Stimulated activated CD4-positive, alpha-beta T cell treated with anti-CD3 and anti-CD28 coated beads, Interleukin-4, amount 100 ng/mL, for 48 hours (primary cell): ENCODE measurements around the gene ENKD1.

Source experiments
- DNase-seq, 2 donors: peaks; one replicate each; pipeline ENCODE4 v3.0.0-alpha.2; 2020; ENCODE audit warnings: low read depth in 2 of 2

The ENKD1 gene

GRCh38 chr16:67650023-67650422, 16.5 kb downstream of the ENKD1 start:
- no peak for DNase-seq

- no peak for DNase-seq
Observed at GRCh38 chr16:67649494-67649931, 17.0 kb downstream of the ENKD1 start.

GRCh38 chr16:67648764-67649407, 17.7 kb downstream of the ENKD1 start:
- DNase-seq, result no peak

GRCh38 chr16:67648088-67648763, 18.3 kb downstream of the ENKD1 start:
- no peak for DNase-seq

- no peak for DNase-seq
Observed at GRCh38 chr16:67647681-67648080, 18.9 kb downstream of the ENKD1 start.

- no peak for DNase-seq
Observed at GRCh38 chr16:67647111-67647651, 19.4 kb downstream of the ENKD1 start.

- no peak for DNase-seq
Observed at GRCh38 chr16:67645397-67646121, 21.0 kb downstream of the ENKD1 start.

- DNase-seq, result no peak
Observed at GRCh38 chr16:67644038-67644437, 22.5 kb downstream of the ENKD1 start.

GRCh38 chr16:67641779-67642708, 24.5 kb downstream of the ENKD1 start:
- no peak for DNase-seq

- DNase-seq, result no peak
Observed at GRCh38 chr16:67637625-67638024, 28.9 kb downstream of the ENKD1 start.

GRCh38 chr16:67636713-67637112, 29.8 kb downstream of the ENKD1 start:
- no peak for DNase-seq

- DNase-seq, result no peak
Observed at GRCh38 chr16:67632415-67633172, 34.0 kb downstream of the ENKD1 start.

GRCh38 chr16:67628216-67628615, 38.3 kb downstream of the ENKD1 start:
- DNase-seq, result no peak

GRCh38 chr16:67613808-67614207, 52.7 kb downstream of the ENKD1 start:
- peak; percentile 2 to 4 for DNase-seq
